ENCODE measurements around the gene CCBE1.

DNA sequence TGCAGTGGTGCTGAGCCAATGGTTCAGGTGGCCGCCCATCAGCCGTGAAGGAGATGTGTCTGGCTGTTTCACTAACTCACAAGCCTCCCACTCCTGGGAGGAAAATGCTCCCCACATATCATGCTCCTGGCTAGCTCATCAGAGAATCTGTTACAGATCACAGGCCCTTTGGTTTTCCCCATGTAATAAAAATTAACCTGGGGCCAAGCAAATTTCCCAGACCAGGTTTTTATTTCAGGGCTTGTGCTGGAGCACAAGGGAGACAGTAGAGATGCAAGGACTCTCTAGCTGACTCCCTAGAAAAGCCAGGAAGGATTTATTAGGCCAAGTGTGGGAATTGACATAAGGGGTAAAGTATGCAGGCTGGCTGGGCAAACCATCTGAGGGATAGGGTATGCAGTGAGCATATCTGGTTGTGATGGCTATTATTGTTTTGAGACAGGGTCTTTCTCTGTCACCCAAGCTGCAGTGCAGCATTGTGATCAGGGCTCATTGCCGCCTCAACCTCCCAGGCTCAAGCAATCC, 40.6 kb upstream of the CCBE1 start:
- no peak for TF ChIP-seq EZH2 (IDR thresholded peaks at IDR 0.05)
- TF ChIP-seq, protein P1, sequence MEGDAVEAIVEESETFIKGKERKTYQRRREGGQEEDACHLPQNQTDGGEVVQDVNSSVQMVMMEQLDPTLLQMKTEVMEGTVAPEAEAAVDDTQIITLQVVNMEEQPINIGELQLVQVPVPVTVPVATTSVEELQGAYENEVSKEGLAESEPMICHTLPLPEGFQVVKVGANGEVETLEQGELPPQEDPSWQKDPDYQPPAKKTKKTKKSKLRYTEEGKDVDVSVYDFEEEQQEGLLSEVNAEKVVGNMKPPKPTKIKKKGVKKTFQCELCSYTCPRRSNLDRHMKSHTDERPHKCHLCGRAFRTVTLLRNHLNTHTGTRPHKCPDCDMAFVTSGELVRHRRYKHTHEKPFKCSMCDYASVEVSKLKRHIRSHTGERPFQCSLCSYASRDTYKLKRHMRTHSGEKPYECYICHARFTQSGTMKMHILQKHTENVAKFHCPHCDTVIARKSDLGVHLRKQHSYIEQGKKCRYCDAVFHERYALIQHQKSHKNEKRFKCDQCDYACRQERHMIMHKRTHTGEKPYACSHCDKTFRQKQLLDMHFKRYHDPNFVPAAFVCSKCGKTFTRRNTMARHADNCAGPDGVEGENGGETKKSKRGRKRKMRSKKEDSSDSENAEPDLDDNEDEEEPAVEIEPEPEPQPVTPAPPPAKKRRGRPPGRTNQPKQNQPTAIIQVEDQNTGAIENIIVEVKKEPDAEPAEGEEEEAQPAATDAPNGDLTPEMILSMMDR (IDR thresholded peaks at IDR 0.05), result no peak

Data from neural progenitor cell (in vitro differentiated cells).